Epithelial cell of proximal tubule (primary cell): ENCODE data around the gene RASD1. TPM values are rescaled to one million over a fixed set of nuclear protein-coding genes. Genes with fewer than 3 reads are reported as not detected.

Source experiments
- DNase-seq: peaks from one replicate; pipeline ENCODE4 v3.0.0-alpha.2; 2011; ENCODE audit warnings: low read depth
- H3K4me3 ChIP-seq: 2 replicates; pipeline ENCODE4 v1.5.1; 2011; ENCODE audit warnings: low read depth, mild to moderate bottlenecking, low read length
- total RNA-seq: library from RNA; depleted of rRNA; stranded (reverse); fragments of >200 nt; gene quantifications from 2 replicates; pipeline ENCODE4 v1.2.3, GENCODE V29; 2015
- TF ChIP-seq, protein P1 (sequence below): conservative IDR thresholded peaks from 2 replicates; pipeline ENCODE4 v1.5.1; 2012; ENCODE audit warnings: low read depth, mild to moderate bottlenecking, low read length

The RASD1 gene
- total RNA-seq, 1 donor from 2014 or later, result 1.2 TPM

DNA sequence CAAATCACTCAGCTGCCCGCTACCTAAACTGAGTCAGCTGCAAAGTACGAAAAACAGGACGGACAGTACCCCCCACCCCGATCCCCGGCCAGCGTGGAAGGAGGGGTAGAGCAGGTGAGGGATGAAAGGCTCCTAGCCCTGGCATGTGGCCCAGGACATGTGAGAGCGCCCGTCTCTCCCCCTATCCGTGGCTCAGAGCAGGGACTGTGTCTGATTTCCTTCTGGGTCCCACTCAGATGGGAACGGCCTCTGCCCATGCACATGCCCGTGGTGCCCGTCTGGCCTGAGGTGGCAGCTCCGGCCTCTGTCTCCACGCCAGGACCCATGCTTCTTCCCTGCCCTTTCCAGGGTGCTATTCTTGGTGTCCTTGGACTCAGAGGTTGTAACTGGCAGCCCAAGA, 30.2 kb upstream of the RASD1 start:
- TF ChIP-seq, protein P1, sequence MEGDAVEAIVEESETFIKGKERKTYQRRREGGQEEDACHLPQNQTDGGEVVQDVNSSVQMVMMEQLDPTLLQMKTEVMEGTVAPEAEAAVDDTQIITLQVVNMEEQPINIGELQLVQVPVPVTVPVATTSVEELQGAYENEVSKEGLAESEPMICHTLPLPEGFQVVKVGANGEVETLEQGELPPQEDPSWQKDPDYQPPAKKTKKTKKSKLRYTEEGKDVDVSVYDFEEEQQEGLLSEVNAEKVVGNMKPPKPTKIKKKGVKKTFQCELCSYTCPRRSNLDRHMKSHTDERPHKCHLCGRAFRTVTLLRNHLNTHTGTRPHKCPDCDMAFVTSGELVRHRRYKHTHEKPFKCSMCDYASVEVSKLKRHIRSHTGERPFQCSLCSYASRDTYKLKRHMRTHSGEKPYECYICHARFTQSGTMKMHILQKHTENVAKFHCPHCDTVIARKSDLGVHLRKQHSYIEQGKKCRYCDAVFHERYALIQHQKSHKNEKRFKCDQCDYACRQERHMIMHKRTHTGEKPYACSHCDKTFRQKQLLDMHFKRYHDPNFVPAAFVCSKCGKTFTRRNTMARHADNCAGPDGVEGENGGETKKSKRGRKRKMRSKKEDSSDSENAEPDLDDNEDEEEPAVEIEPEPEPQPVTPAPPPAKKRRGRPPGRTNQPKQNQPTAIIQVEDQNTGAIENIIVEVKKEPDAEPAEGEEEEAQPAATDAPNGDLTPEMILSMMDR, result no peak
- H3K4me3 ChIP-seq, result no peak overlapping the region
- DNase-seq, result no peak

DNA sequence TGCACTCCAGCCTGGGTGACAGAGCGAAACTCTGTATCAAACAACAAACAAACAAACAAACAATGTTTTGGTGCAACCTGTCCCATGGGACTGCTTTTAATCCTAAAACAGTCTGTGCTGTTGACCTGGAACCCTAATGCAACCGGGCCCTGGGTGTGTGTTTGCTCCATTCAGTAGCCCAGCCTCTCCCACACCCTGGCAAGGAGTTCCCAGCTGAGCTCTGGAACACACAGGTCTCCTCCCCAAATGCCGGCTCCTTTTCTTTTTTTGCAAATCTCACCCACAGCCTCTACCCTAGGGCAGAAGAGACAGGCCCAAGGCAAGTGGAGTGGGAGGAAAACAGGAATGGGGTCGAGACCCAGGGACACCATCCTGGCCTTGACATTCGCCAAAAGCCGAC, 29.8 kb upstream of the RASD1 start:
- no peak for DNase-seq
- H3K4me3 ChIP-seq, result no peak overlapping the region
- TF ChIP-seq, protein P1, result no peak

DNA sequence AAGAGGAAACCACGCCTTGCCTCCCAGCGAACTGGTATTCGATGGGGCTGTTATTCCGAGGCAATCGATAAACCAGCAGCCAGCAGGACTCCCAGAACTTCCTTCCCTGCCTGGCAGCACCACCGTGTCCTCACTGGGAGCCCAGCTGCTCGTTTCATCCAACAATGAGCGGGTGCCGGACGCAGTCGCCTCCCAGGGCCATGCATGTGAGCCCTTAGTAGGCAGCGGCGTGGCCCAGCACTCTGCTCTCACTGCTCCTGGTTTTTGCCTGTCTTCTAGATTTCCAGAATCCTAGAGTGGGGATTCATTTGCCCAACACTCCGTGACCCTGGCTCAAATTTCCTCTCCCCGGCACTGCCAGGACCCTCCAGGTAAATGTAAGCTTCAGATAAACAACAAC, 29.1 kb upstream of the RASD1 start:
- no peak for DNase-seq
- TF ChIP-seq, protein P1, result no peak
- H3K4me3 ChIP-seq, result no peak overlapping the region

DNA sequence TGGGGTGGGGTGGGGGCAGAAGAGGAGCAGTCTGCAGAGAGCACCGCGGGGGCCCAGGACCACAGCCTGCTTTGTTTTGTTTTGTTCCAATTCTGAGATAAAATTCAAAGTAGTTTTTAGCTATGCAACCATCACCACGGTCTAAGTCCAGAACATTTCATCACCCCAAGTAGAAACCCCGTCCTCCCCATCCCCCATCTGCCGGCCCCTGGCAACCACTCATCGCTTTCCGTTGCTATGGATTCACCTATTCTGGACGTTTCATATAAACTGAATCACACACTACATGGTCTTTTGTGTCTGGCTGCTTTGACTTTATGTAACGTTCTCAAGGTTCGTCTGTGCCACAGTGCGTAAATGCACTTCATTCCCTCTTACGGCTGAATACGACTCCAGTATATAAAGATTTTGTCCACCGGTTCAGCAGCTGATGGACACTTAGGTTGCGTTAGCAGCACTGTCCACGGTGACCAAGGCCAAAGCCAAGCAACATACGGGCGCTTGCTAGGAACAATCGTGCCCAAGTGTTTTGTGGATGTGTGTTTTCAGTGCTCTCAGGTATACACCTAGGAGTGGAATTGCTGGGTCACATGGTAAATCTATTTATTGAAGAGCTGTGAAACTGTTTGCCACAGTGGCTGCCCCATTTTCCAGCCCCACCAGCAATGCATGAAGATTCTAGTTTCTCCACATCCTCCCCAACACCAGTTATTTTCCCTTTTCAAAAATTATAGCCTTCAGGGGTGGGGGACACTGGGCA, 27.7 kb upstream of the RASD1 start:
- H3K4me3 ChIP-seq, result no peak overlapping the region
- DNase-seq, result no peak
- TF ChIP-seq, protein P1, result no peak

GRCh38 chr17:17523001-17523730, 27.0 kb upstream of the RASD1 start:
- TF ChIP-seq, protein P1, result no peak
- no peak for DNase-seq

GRCh38 chr17:17520599-17521232, 24.5 kb upstream of the RASD1 start:
- H3K4me3 ChIP-seq, result no peak overlapping the region
- TF ChIP-seq, protein P1, result no peak
- no peak for DNase-seq

More at GRCh38 chr17:17523001-17523730, 27.0 kb upstream of the RASD1 start:
- no peak overlapping the region for H3K4me3 ChIP-seq
